ENCODE data around the gene ATP9B.

Gene ATP9B

GRCh38 chr18:79420033-79420745 lies 351.0 kb downstream of the ATP9B start:
- DNase-seq = no peak

GRCh38 chr18:79421275-79421857 lies 352.2 kb downstream of the ATP9B start:
- DNase-seq = no peak

- DNase-seq = no peak
Measured at GRCh38 chr18:79422022-79422782, 353.0 kb downstream of the ATP9B start.

GRCh38 chr18:79422783-79423165 lies 353.6 kb downstream of the ATP9B start:
- no peak for DNase-seq

GRCh38 chr18:79423211-79424007 lies 354.2 kb downstream of the ATP9B start:
- DNase-seq = no peak

GRCh38 chr18:79424008-79424565 lies 354.9 kb downstream of the ATP9B start:
- DNase-seq = no peak

- no peak for DNase-seq
Measured at GRCh38 chr18:79424880-79425568, 355.8 kb downstream of the ATP9B start.

GRCh38 chr18:79425569-79425886 lies 356.3 kb downstream of the ATP9B start:
- DNase-seq = no peak

GRCh38 chr18:79426376-79427300 lies 357.4 kb downstream of the ATP9B start:
- DNase-seq = no peak

- no peak for DNase-seq
Measured at GRCh38 chr18:79427368-79428225, 358.4 kb downstream of the ATP9B start.

Data from activated naive CD4-positive, alpha-beta T cell treated with Interleukin-2 at 50 U/mL for 16 hours (primary cell).